ENCODE measurements around the gene CIBAR2. TPM values are rescaled to one million over a fixed set of nuclear protein-coding genes. Genes with fewer than 3 reads are reported as not detected.

The CIBAR2 gene
- total and polyA plus RNA-seq, 2 donors (not counting 1 experiment from before 2014, with no cell fraction given) = not detected

GRCh38 chr16:85117418-85117817, 5.1 kb upstream of the CIBAR2 start:
- H3K27me3 ChIP-seq (ENCODE audit: control insufficient read depth, insufficient read depth, low read length) = no peaks in the 10 kb centered on the region
- DNase-seq (ENCODE audit: low read depth in 2 of 2) = no peak
- no peak overlapping the region for H3K4me3 ChIP-seq (replicated peaks in 1 of 4; ENCODE audit: control extremely low read depth in 1 of 4, insufficient read depth in 1 of 4, low read depth in 3 of 4, low read length in 4 of 4)
- peaks cover 4% of the 10 kb centered on the region for H3K4me1 ChIP-seq (ENCODE audit: control insufficient read depth, extremely low read depth, insufficient read depth, low read length)
- no peak overlapping the region for H3K9ac ChIP-seq (ENCODE audit: insufficient read depth, low read length)
- H3K27ac ChIP-seq (ENCODE audit: insufficient read depth, low read length) = no peak overlapping the region
- H3K9me3 ChIP-seq (ENCODE audit: control insufficient read depth, insufficient read depth, low read depth, low read length) = no peaks in the 10 kb centered on the region
- H3K36me3 ChIP-seq (ENCODE audit: control insufficient read depth, insufficient read depth, low read length) = no peaks in the 10 kb centered on the region
- no peaks in the 10 kb centered on the region for H3K79me2 ChIP-seq (ENCODE audit: control insufficient read depth, insufficient read depth, low read length)
- H3K4me2 ChIP-seq (ENCODE audit: extremely low read depth, insufficient read depth, low read length) = no peak overlapping the region
- H4K20me1 ChIP-seq (ENCODE audit: control insufficient read depth, extremely low read depth, insufficient read depth, low read length) = no peaks in the 10 kb centered on the region
- TF ChIP-seq CTCF (conservative IDR thresholded peaks at IDR 0.05 in 1 of 2, IDR thresholded peaks at IDR 0.05 in 1 of 2; ENCODE audit: low read depth in 1 of 2, low read length in 2 of 2) (no peak), EZH2 (IDR thresholded peaks at IDR 0.05; ENCODE audit: low read length, missing control alignments) (no peak)
- no peak overlapping the region for H2AFZ ChIP-seq (ENCODE audit: low read length)

- Histone ChIP-seq H3K36me3 (ENCODE audit: control insufficient read depth, insufficient read depth, low read length) (no peaks in the 10 kb centered on the region), H3K9me3 (ENCODE audit: control insufficient read depth, insufficient read depth, low read depth, low read length) (no peaks in the 10 kb centered on the region), H2AFZ (ENCODE audit: low read length) (no peak overlapping the region), H3K4me2 (ENCODE audit: extremely low read depth, insufficient read depth, low read length) (no peak overlapping the region), H4K20me1 (ENCODE audit: control insufficient read depth, extremely low read depth, insufficient read depth, low read length) (no peaks in the 10 kb centered on the region), H3K27me3 (ENCODE audit: control insufficient read depth, insufficient read depth, low read length) (no peaks in the 10 kb centered on the region), H3K4me3 (replicated peaks in 1 of 4; ENCODE audit: control extremely low read depth in 1 of 4, insufficient read depth in 1 of 4, low read depth in 3 of 4, low read length in 4 of 4) (no peak overlapping the region), H3K9ac (ENCODE audit: insufficient read depth, low read length) (no peak overlapping the region), H3K27ac (ENCODE audit: insufficient read depth, low read length) (peak overlapping the region; percentile 39), H3K4me1 (ENCODE audit: control insufficient read depth, extremely low read depth, insufficient read depth, low read length) (peaks cover 4% of the 10 kb centered on the region), H3K79me2 (ENCODE audit: control insufficient read depth, insufficient read depth, low read length) (no peaks in the 10 kb centered on the region)
- DNase-seq (ENCODE audit: low read depth in 2 of 2) = peak; percentile 63 to 79
- peak; percentile 98 to 99 for TF ChIP-seq CTCF (conservative IDR thresholded peaks at IDR 0.05 in 1 of 2, IDR thresholded peaks at IDR 0.05 in 1 of 2; ENCODE audit: low read depth in 1 of 2, low read length in 2 of 2)
- no peak for TF ChIP-seq EZH2 (IDR thresholded peaks at IDR 0.05; ENCODE audit: low read length, missing control alignments)
Measured at GRCh38 chr16:85114909-85115567, 2.8 kb upstream of the CIBAR2 start.

- DNase-seq (ENCODE audit: low read depth in 2 of 2) = no peak
- Histone ChIP-seq H4K20me1 (ENCODE audit: control insufficient read depth, extremely low read depth, insufficient read depth, low read length) (no peaks in the 10 kb centered on the region), H3K36me3 (ENCODE audit: control insufficient read depth, insufficient read depth, low read length) (no peaks in the 10 kb centered on the region), H3K9me3 (ENCODE audit: control insufficient read depth, insufficient read depth, low read depth, low read length) (no peaks in the 10 kb centered on the region), H3K9ac (ENCODE audit: insufficient read depth, low read length) (no peak overlapping the region), H3K4me2 (ENCODE audit: extremely low read depth, insufficient read depth, low read length) (no peak overlapping the region), H3K4me3 (replicated peaks in 1 of 4; ENCODE audit: control extremely low read depth in 1 of 4, insufficient read depth in 1 of 4, low read depth in 3 of 4, low read length in 4 of 4) (no peak overlapping the region), H3K4me1 (ENCODE audit: control insufficient read depth, extremely low read depth, insufficient read depth, low read length) (peaks cover 4% of the 10 kb centered on the region), H3K27ac (ENCODE audit: insufficient read depth, low read length) (no peak overlapping the region), H3K27me3 (ENCODE audit: control insufficient read depth, insufficient read depth, low read length) (no peaks in the 10 kb centered on the region), H3K79me2 (ENCODE audit: control insufficient read depth, insufficient read depth, low read length) (no peaks in the 10 kb centered on the region), H2AFZ (ENCODE audit: low read length) (no peak overlapping the region)
- TF ChIP-seq EZH2 (IDR thresholded peaks at IDR 0.05; ENCODE audit: low read length, missing control alignments) = no peak
- TF ChIP-seq CTCF (conservative IDR thresholded peaks at IDR 0.05 in 1 of 2, IDR thresholded peaks at IDR 0.05 in 1 of 2; ENCODE audit: low read depth in 1 of 2, low read length in 2 of 2) = no peak
Measured at GRCh38 chr16:85113913-85114312, 1.6 kb upstream of the CIBAR2 start.

Measured in fibroblast of lung (primary cell).